Tibial artery (tissue), 4 donors: ENCODE results near the gene SERGEF.

Source experiments
- DNase-seq, 2 donors: peaks; one replicate each; pipeline ENCODE4 v3.0.0-alpha.2; 2019
- H3K27ac ChIP-seq, 2 donors: fragments of 200-600 bp; sonication (generic) in 1 of 2; 1 replicate in 1 of 2; 2 replicates in 1 of 2; pipeline ENCODE4 v1.5.1; 2018 to 2019; ENCODE audit warnings: mild to moderate bottlenecking in 1 of 2
- H3K27me3 ChIP-seq, 2 donors: fragments of 200-600 bp; sonication (generic) in 1 of 2; one replicate each; pipeline versions ENCODE4 v1.5.1 to v1.6.0; 2016 to 2019
- H3K36me3 ChIP-seq, 3 donors: fragments of 200-600 bp; sonication (generic) in 2 of 3; one replicate each; pipeline ENCODE4 v1.5.1; 2016 to 2019; ENCODE audit warnings: mild to moderate bottlenecking in 2 of 3
- H3K4me1 ChIP-seq, 4 donors: fragments of 200-600 bp; sonication (generic) in 2 of 4; 1 replicate in 3 of 4; 2 replicates in 1 of 4; pipeline ENCODE4 v1.5.1; 2016 to 2019
- H3K4me3 ChIP-seq, 2 donors: fragments of 200-600 bp; sonication (generic) in 1 of 2; 1 replicate in 1 of 2; 2 replicates in 1 of 2; pipeline ENCODE4 v1.5.1; 2018 to 2019; ENCODE audit warnings: mild to moderate bottlenecking in 2 of 2
- H3K9me3 ChIP-seq, 3 donors: fragments of 200-600 bp; sonication (generic) in 1 of 3; one replicate each; pipeline ENCODE4 v1.5.1; 2016 to 2019
- intact Hi-C: fragments of 100-400 bp; cut with DNase I; formaldehyde crosslinking; loops from one replicate; pipeline ENCODE4 v1.15.0; 2023; ENCODE audit warnings: low total_unique reads
- TF ChIP-seq, protein P1 (sequence below), 2 experiments: fragments of 200-600 bp in 1 of 2; fragments of 450-650 bp in 1 of 2; IDR thresholded peaks; one replicate each; pipeline ENCODE4 v1.5.1; 2017 to 2019; ENCODE audit warnings: antibody characterized with exemption in 2 of 2, mild to moderate bottlenecking in 1 of 2, moderate library complexity in 1 of 2

Gene SERGEF

DNA sequence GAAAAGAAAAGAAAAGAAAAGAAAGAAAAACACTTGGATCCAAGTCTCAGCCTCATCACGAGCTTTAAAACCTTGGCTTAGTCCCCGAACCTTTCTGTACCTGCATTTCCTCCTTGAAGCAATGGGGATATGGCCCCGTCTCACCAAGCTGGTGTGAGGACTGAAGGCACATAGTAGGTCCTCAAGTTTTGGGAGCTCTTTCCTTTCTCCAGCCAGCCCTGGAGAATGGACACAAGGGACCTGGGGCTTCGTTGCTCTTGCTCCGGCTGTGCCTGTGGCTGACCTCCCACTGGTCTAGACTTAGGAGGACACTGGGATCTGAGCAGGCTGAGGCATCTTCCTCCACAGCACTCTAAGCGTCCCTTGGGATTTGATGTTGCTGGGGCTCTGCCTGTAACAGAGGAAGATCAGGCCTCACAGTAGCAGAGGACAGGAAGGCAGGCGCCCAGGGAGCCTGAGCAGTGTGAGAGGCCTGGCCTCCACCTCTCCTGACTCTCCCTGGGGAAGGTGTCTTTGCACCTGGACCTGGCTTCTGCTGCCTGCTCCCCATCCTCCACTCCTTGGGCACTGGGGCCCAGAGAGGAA, 245.5 kb downstream of the SERGEF start:
- no peaks in the 10 kb centered on the region for H3K9me3 ChIP-seq
- H3K4me3 ChIP-seq, result no peak overlapping the region
- H3K4me1 ChIP-seq, result no peaks in the 10 kb centered on the region
- H3K36me3 ChIP-seq, result no peaks in the 10 kb centered on the region
- intact Hi-C loops, result no loop called here
- TF ChIP-seq, protein P1, sequence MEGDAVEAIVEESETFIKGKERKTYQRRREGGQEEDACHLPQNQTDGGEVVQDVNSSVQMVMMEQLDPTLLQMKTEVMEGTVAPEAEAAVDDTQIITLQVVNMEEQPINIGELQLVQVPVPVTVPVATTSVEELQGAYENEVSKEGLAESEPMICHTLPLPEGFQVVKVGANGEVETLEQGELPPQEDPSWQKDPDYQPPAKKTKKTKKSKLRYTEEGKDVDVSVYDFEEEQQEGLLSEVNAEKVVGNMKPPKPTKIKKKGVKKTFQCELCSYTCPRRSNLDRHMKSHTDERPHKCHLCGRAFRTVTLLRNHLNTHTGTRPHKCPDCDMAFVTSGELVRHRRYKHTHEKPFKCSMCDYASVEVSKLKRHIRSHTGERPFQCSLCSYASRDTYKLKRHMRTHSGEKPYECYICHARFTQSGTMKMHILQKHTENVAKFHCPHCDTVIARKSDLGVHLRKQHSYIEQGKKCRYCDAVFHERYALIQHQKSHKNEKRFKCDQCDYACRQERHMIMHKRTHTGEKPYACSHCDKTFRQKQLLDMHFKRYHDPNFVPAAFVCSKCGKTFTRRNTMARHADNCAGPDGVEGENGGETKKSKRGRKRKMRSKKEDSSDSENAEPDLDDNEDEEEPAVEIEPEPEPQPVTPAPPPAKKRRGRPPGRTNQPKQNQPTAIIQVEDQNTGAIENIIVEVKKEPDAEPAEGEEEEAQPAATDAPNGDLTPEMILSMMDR (IDR thresholded peaks at IDR 0.05), result no peak
- DNase-seq, result no peak
- H3K27ac ChIP-seq, result no peak overlapping the region
- H3K27me3 ChIP-seq, result peaks cover 0 to 20% of the 10 kb centered on the region in 2 donors

DNA sequence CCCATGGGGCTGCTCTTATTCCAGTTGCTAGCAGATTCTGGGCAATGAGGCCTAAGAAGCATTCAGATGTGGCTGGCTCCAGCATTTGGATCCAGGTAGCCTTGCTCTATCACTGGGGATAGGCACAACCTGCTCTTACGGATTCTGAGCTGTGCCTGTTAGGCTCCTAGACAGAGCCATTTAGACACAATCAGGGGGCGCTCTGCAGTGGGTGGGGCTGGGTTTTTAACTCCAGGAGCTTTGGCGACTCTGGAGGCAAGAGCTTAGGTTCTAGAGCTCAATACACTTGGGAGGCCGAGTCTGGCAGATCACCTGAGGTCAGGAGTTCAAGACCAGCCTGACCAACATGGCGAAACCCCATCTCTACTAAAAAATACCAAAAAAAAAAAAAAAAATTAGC, 246.3 kb downstream of the SERGEF start:
- Histone ChIP-seq H3K36me3 (no peaks in the 10 kb centered on the region), H3K27ac (no peak overlapping the region), H3K9me3 (no peaks in the 10 kb centered on the region), H3K27me3 (peaks cover 0 to 20% of the 10 kb centered on the region in 2 donors), H3K4me1 (no peaks in the 10 kb centered on the region), H3K4me3 (no peak overlapping the region)
- DNase-seq, result no peak
- intact Hi-C loops, result no loop called here
- TF ChIP-seq, protein P1 (IDR thresholded peaks at IDR 0.05), result no peak

DNA sequence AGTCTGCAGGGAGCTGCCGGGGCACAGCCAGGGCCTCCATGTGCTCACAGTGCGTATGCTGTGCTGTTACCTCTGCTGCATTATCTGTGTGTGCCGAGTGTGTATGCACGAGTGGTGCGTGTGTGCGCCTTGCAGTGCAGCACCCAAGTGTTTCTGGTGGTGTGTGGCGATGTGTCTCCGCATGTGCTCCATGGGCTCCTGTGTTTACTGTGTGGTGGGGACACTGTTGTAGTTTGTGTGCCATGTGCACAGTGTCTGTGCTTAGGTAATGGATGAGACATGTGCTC, 246.8 kb downstream of the SERGEF start:
- H3K4me3 ChIP-seq, result no peak overlapping the region
- no peaks in the 10 kb centered on the region for H3K9me3 ChIP-seq
- H3K4me1 ChIP-seq, result no peaks in the 10 kb centered on the region
- intact Hi-C loops, result no loop called here
- DNase-seq, result no peak
- TF ChIP-seq, protein P1 (IDR thresholded peaks at IDR 0.05), result no peak
- no peaks in the 10 kb centered on the region for H3K36me3 ChIP-seq
- no peak overlapping the region for H3K27ac ChIP-seq
- H3K27me3 ChIP-seq, result peaks cover 0 to 20% of the 10 kb centered on the region in 2 donors

DNA sequence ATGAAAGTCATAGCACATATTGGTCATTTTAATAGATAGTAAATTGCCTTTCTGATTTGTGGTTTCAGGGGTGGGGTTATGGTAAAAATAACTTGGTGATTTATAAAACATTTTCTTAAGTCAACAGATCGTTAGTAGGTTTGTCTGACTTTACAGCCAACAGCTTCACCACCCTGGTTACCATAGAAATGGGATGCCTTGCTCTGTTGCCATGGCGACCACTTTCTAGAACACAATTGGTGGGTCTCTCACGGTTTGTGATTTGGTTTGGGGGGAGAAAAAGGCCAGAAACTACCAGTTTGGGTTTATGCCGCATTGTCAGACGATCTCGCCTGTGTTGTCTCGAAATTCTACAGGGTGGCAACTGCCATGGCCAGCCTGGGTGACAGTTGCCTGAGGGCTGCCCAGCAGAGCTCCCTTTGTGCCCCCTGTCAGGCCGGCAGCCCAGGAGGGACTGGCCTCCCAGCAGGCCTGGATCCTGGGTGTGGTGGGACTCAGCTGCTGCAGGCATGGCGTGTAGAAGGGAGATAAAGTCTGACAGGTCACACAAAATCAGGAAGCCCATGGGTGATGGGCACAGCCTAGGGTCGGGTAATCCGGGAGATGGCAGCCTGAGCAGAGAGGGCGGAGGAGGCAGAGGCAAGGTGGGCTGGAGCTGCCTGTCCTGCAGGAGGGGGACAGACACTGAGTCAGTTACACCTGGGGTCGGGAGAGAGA, 247.3 kb downstream of the SERGEF start:
- Histone ChIP-seq H3K27ac (no peak overlapping the region), H3K4me3 (no peak overlapping the region), H3K27me3 (peaks cover 0 to 20% of the 10 kb centered on the region in 2 donors), H3K9me3 (no peaks in the 10 kb centered on the region), H3K36me3 (no peaks in the 10 kb centered on the region), H3K4me1 (no peaks in the 10 kb centered on the region)
- no peak for DNase-seq
- TF ChIP-seq, protein P1 (IDR thresholded peaks at IDR 0.05), result no peak
- intact Hi-C loops, result no loop called here

DNA sequence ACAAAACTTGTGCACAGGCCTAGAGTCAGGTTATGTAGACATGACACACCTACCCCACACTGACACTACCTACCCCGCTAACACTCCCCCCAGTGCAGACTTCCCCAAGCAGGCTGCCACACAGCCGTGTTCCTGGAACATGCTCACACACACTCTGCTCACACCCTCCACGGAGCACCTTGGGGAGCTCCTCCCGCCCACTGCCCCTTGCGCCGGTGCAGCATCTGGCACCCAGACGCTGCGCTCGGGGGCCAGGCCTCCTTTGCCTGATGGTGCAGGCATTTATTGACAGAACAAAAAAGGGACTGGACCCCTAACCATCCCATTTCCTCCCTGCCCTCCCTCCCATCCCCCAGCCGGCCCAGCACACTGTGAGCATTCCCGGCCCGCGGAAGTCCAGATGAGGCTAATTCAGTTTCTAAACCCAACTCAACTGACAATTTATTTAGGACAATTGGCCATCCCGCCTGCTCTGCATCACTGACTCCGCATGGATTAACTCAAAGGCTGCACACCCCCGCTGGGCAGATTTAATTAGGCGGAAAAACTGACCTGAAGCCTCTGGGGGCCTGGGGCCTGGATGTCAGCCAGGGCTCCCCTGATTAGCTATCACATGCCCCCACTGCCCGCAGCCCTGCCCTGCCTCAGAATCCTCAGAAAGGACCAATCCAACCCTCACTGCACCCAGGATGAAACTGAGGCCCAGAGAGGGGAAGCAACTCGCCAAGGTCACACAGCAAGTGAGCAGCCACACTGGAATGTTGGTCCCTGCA, 248.2 kb downstream of the SERGEF start:
- TF ChIP-seq, protein P1 (IDR thresholded peaks at IDR 0.05), result no peak
- H3K9me3 ChIP-seq, result no peaks in the 10 kb centered on the region
- H3K27ac ChIP-seq, result no peak overlapping the region
- H3K4me3 ChIP-seq, result no peak overlapping the region
- peaks cover 0 to 20% of the 10 kb centered on the region in 2 donors for H3K27me3 ChIP-seq
- H3K4me1 ChIP-seq, result no peaks in the 10 kb centered on the region
- no peaks in the 10 kb centered on the region for H3K36me3 ChIP-seq
- intact Hi-C loops, result no loop called here
- DNase-seq, result no peak
